GM13976 (cell line): Measurements from ENCODE around the gene AKIRIN2.

Experiments
- DNase-seq: peaks from one replicate; pipeline ENCODE4 v3.0.0; 2012; ENCODE audit warnings: low spot score
- CTCF ChIP-seq: IDR thresholded peaks from 2 replicates; pipeline ENCODE4 v1.5.1; 2012; ENCODE audit warnings: borderline replicate concordance, mild to moderate bottlenecking; ENCODE audit not compliant: insufficient read depth; ENCODE audit errors: extremely low read depth, missing control alignments, control extremely low read depth
- in situ Hi-C: fragments of 300-500 bp; cut with MboI; formaldehyde crosslinking; loops from one replicate; pipeline ENCODE4 v1.12.0; 2022; ENCODE audit warnings: low sequenced_read_pairs, mixed read lengths, inconsistent platforms; ENCODE audit not compliant: unreplicated experiment

Gene AKIRIN2

GRCh38 chr6:87728706-87729105, 26.7 kb upstream of the AKIRIN2 start:
- TF ChIP-seq CTCF, result no peak
- DNase-seq, result no peak
- in situ Hi-C loops, result no loop called here

GRCh38 chr6:87724983-87725811, 23.2 kb upstream of the AKIRIN2 start:
- in situ Hi-C loops, result no loop called here
- no peak for TF ChIP-seq CTCF
- peak; percentile 63 for DNase-seq

- TF ChIP-seq CTCF, result no peak
- no peak for DNase-seq
- in situ Hi-C loops, result no loop called here
These were observed 21.4 kb upstream of the AKIRIN2 start for GRCh38 chr6:87723170-87724078.

GRCh38 chr6:87722540-87723169, 20.6 kb upstream of the AKIRIN2 start:
- TF ChIP-seq CTCF, result no peak
- no peak for DNase-seq
- in situ Hi-C loops, result no loop called here

GRCh38 chr6:87721311-87721710, 19.3 kb upstream of the AKIRIN2 start:
- DNase-seq, result no peak
- in situ Hi-C loops, result no loop called here
- no peak for TF ChIP-seq CTCF
